ENCODE measurements around the gene YAP1. TPM values are rescaled to one million over a fixed set of nuclear protein-coding genes. Genes with fewer than 3 reads are reported as not detected.

The YAP1 gene
- total RNA-seq: 203 and 218 TPM in 2 replicates

DNA sequence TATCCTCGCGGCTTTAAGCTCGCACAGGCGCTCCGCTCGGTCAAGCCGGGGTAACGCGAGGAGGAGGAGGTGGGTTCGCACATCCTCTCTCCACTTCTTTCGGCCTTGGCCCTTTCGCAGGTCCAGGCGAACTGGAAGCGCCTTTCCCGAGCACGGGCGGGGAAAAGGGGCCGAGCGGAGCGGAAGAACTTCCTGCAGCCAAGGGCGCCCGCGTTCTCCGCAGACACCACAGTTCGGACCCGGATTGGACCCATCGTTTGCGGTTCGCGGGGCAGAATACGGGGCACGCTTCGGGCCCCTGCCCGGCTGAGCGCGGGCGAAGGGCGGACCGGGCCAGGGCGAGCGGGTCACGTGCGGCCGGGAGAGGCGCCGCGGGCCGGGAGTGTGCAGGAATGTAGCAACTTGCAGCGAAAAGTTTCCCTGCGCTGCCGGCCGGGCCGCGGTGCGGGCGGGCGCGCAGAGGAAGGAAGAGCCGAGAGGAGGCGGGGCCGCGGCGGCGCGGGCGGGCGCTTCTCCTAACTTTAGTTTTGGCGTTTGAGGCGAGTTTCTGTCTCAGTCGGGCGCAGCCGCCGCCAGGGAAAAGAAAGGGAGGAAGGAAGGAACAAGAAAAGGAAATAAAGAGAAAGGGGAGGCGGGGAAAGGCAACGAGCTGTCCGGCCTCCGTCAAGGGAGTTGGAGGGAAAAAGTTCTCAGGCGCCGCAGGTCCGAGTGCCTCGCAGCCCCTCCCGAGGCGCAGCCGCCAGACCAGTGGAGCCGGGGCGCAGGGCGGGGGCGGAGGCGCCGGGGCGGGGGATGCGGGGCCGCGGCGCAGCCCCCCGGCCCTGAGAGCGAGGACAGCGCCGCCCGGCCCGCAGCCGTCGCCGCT is at the start of gene YAP1:
Gene YAP1, plus strand, starts transcription at position 552 of the 865 bp plus-strand sequence. CDS start 402 bp downstream, outside the sequence.

Other genes with a start within 250 kb of the YAP1 start
- 1.9 and 4.3 TPM in 2 replicates for gene CEP126, start 195.4 kb upstream of the YAP1 start, total RNA-seq
- gene ANGPTL5, start 193.9 kb upstream of the YAP1 start, total RNA-seq: 2.7 TPM in 1 of 2 replicates, not detected in the other
- 3.2 and 8.3 TPM in 2 replicates for gene CFAP300, start 63.0 kb upstream of the YAP1 start, total RNA-seq
- gene BIRC3, start 207.0 kb downstream of the YAP1 start, total RNA-seq: 0.91 and 2.5 TPM in 2 replicates
- 55.8 and 74.5 TPM in 2 replicates for gene BIRC2, start 236.8 kb downstream of the YAP1 start, total RNA-seq